ENCODE measurements around the gene COLEC12.

- no peak for TF ChIP-seq CTCF (IDR thresholded peaks at IDR 0.05)
- TF ChIP-seq POLR2A (IDR thresholded peaks at IDR 0.05) = no peak
These were observed 79.7 kb downstream of the COLEC12 start for GRCh38 chr18:420661-421246.

Data from testis (tissue), 2 donors.